DND-41 (cell line): ENCODE data around the gene KIFC3.

Source experiments
- ATAC-seq: fragments of 200-7000 bp; cut with Tn5 transposase; 3 replicates; pipeline ENCODE4 v1.9.1; 2021; ENCODE audit warnings: low read depth; ENCODE audit not compliant: insufficient read depth
- DNase-seq: peaks from one replicate; pipeline ENCODE4 v3.0.0-alpha.2; 2020
- H2AFZ ChIP-seq: 2 replicates; pipeline ENCODE4 v1.6.0; 2012; ENCODE audit warnings: low read depth, low read length
- H3K27ac ChIP-seq: 2 replicates; pipeline ENCODE4 v1.5.1; 2012; ENCODE audit warnings: low read length, inconsistent platforms
- H3K27me3 ChIP-seq: fragments of 200-600 bp; sonication (generic); 2 replicates; pipeline ENCODE4 v1.6.0; 2012; ENCODE audit warnings: low read length, mild to moderate bottlenecking, inconsistent platforms; ENCODE audit not compliant: insufficient read depth, poor library complexity
- H3K36me3 ChIP-seq: 2 replicates; pipeline ENCODE4 v1.5.1; 2012; ENCODE audit warnings: low read length, inconsistent platforms; ENCODE audit not compliant: insufficient read depth
- H3K4me1 ChIP-seq: 2 replicates; pipeline ENCODE4 v1.5.1; 2012; ENCODE audit warnings: mild to moderate bottlenecking, low read length; ENCODE audit not compliant: insufficient read depth
- H3K4me2 ChIP-seq: 2 replicates; pipeline ENCODE4 v1.6.0; 2012; ENCODE audit warnings: mild to moderate bottlenecking, moderate library complexity, low read length, inconsistent platforms; ENCODE audit not compliant: insufficient read depth
- H3K4me3 ChIP-seq, 2 experiments: fragments of 200-600 bp in 1 of 2; shearing (Covaris generic) in 1 of 2; 2 replicates each; pipeline ENCODE4 v1.5.1; 2012 to 2016; ENCODE audit warnings: inconsistent platforms in 2 of 2, low read length in 2 of 2, mild to moderate bottlenecking in 2 of 2, low read depth in 1 of 2, moderate library complexity in 1 of 2
- H3K79me2 ChIP-seq: 2 replicates; pipeline ENCODE4 v1.6.0; 2012; ENCODE audit warnings: low read length, inconsistent platforms; ENCODE audit not compliant: insufficient read depth
- H3K9ac ChIP-seq: 2 replicates; pipeline ENCODE4 v1.6.0; 2012; ENCODE audit warnings: low read depth, mild to moderate bottlenecking, inconsistent platforms, low read length, moderate library complexity
- H3K9me3 ChIP-seq: 2 replicates; pipeline ENCODE4 v1.5.1; 2012; ENCODE audit warnings: low read length, moderate library complexity, mild to moderate bottlenecking, inconsistent platforms; ENCODE audit not compliant: insufficient read depth, severe bottlenecking
- H4K20me1 ChIP-seq: 2 replicates; pipeline ENCODE4 v1.6.0; 2012; ENCODE audit warnings: low read length; ENCODE audit not compliant: insufficient read depth
- CTCF ChIP-seq: IDR thresholded peaks from 2 replicates; pipeline ENCODE4 v1.5.1; 2012; ENCODE audit warnings: borderline replicate concordance, low read length, moderate library complexity, mild to moderate bottlenecking; ENCODE audit not compliant: poor library complexity, severe bottlenecking; ENCODE audit errors: extremely low read depth
- EZH2 ChIP-seq: IDR thresholded peaks from 3 replicates; pipeline ENCODE4 v1.6.1; 2012; ENCODE audit warnings: borderline replicate concordance, low read depth, mild to moderate bottlenecking, moderate library complexity, low read length, inconsistent platforms; ENCODE audit not compliant: severe bottlenecking

The KIFC3 gene

GRCh38 chr16:57742543-57742942 is 59.7 kb downstream of the KIFC3 start:
- DNase-seq, result no peak
- Histone ChIP-seq H3K4me3 (no peak overlapping the region), H2AFZ (no peak overlapping the region), H3K27me3 (no peaks in the 10 kb centered on the region), H3K4me2 (no peak overlapping the region), H3K9ac (no peak overlapping the region), H3K9me3 (no peaks in the 10 kb centered on the region), H3K79me2 (peaks cover 18% of the 10 kb centered on the region), H3K36me3 (peaks cover 72% of the 10 kb centered on the region), H3K4me1 (peaks cover 15% of the 10 kb centered on the region), H3K27ac (no peak overlapping the region), H4K20me1 (peaks cover 15% of the 10 kb centered on the region)
- ATAC-seq, result no peak
- TF ChIP-seq EZH2 (no peak), CTCF (no peak)

GRCh38 chr16:57741660-57742191 is 60.6 kb downstream of the KIFC3 start:
- TF ChIP-seq EZH2 (no peak), CTCF (no peak)
- H3K9me3 ChIP-seq, result no peaks in the 10 kb centered on the region
- no peak overlapping the region for H3K9ac ChIP-seq
- peaks cover 15% of the 10 kb centered on the region for H4K20me1 ChIP-seq
- ATAC-seq (no peak), DNase-seq (no peak)
- no peak overlapping the region for H3K4me3 ChIP-seq
- no peak overlapping the region for H2AFZ ChIP-seq
- peaks cover 26% of the 10 kb centered on the region for H3K79me2 ChIP-seq
- H3K4me1 ChIP-seq, result peaks cover 23% of the 10 kb centered on the region
- H3K36me3 ChIP-seq, result peaks cover 76% of the 10 kb centered on the region
- no peaks in the 10 kb centered on the region for H3K27me3 ChIP-seq
- H3K27ac ChIP-seq, result no peak overlapping the region
- H3K4me2 ChIP-seq, result no peak overlapping the region

GRCh38 chr16:57740423-57741071 is 61.7 kb downstream of the KIFC3 start:
- H3K9me3 ChIP-seq, result no peaks in the 10 kb centered on the region
- peaks cover 37% of the 10 kb centered on the region for H3K79me2 ChIP-seq
- DNase-seq, result no peak
- no peak for ATAC-seq
- no peak overlapping the region for H3K4me3 ChIP-seq
- peaks cover 30% of the 10 kb centered on the region for H3K4me1 ChIP-seq
- no peak overlapping the region for H2AFZ ChIP-seq
- no peak overlapping the region for H3K27ac ChIP-seq
- TF ChIP-seq CTCF (no peak), EZH2 (no peak)
- H3K9ac ChIP-seq, result no peak overlapping the region
- no peak overlapping the region for H3K4me2 ChIP-seq
- H3K36me3 ChIP-seq, result peaks cover 76% of the 10 kb centered on the region
- peaks cover 15% of the 10 kb centered on the region for H4K20me1 ChIP-seq
- no peaks in the 10 kb centered on the region for H3K27me3 ChIP-seq
